Trophoblast cell (in vitro differentiated cells and primary cell): Measurements from ENCODE around the gene MVD.

Experiments used
- DNase-seq, 2 donors: peaks; one replicate each; pipeline ENCODE4 v3.0.0-alpha.2; 2016
- H2AFZ ChIP-seq: 2 replicates; pipeline ENCODE4 v1.6.1; 2013; ENCODE audit warnings: low read length, moderate library complexity, mild to moderate bottlenecking; ENCODE audit not compliant: insufficient read depth, poor library complexity
- H2AK5ac ChIP-seq: 2 replicates; pipeline ENCODE4 v1.6.1; 2013; ENCODE audit warnings: mild to moderate bottlenecking, low read length
- H2BK120ac ChIP-seq: 2 replicates; pipeline ENCODE4 v1.6.1; 2013; ENCODE audit warnings: low read length, mild to moderate bottlenecking, moderate library complexity; ENCODE audit not compliant: insufficient read depth, poor library complexity
- H2BK12ac ChIP-seq: 2 replicates; pipeline ENCODE4 v1.6.1; 2013; ENCODE audit warnings: mild to moderate bottlenecking, low read length, moderate library complexity
- H2BK5ac ChIP-seq: 2 replicates; pipeline ENCODE4 v1.6.1; 2013; ENCODE audit warnings: low read length, low read depth, moderate library complexity, mild to moderate bottlenecking; ENCODE audit not compliant: poor library complexity
- H3K14ac ChIP-seq: 2 replicates; pipeline ENCODE4 v1.6.1; 2013; ENCODE audit warnings: mild to moderate bottlenecking, low read length
- H3K18ac ChIP-seq: 2 replicates; pipeline ENCODE4 v1.6.1; 2013; ENCODE audit warnings: mild to moderate bottlenecking, low read length
- H3K23ac ChIP-seq: 2 replicates; pipeline ENCODE4 v1.6.1; 2013; ENCODE audit warnings: low read length
- H3K27ac ChIP-seq: 2 replicates; pipeline ENCODE4 v1.5.1; 2013; ENCODE audit warnings: low read depth, mild to moderate bottlenecking, inconsistent platforms, low read length, moderate library complexity
- H3K27me3 ChIP-seq: 2 replicates; pipeline ENCODE4 v1.6.1; 2013; ENCODE audit warnings: inconsistent platforms, mild to moderate bottlenecking, low read length, moderate library complexity; ENCODE audit not compliant: insufficient read depth
- H3K36me3 ChIP-seq, 2 experiments: 1 replicate in 1 of 2; 2 replicates in 1 of 2; pipeline ENCODE4 v1.6.1; 2013; ENCODE audit warnings: low read length in 2 of 2, mild to moderate bottlenecking in 2 of 2, moderate library complexity in 1 of 2; ENCODE audit not compliant: insufficient read depth in 2 of 2, control insufficient read depth in 1 of 2
- H3K4ac ChIP-seq: 2 replicates; pipeline ENCODE4 v1.6.1; 2013; ENCODE audit warnings: low read depth, mild to moderate bottlenecking, low read length, moderate library complexity
- H3K4me1 ChIP-seq, 2 experiments: 1 replicate in 1 of 2; 2 replicates in 1 of 2; pipeline ENCODE4 v1.6.1; 2013; ENCODE audit warnings: low read length in 2 of 2, mild to moderate bottlenecking in 2 of 2, moderate library complexity in 1 of 2; ENCODE audit not compliant: insufficient read depth in 2 of 2, control insufficient read depth in 1 of 2
- H3K4me2 ChIP-seq: 2 replicates; pipeline ENCODE4 v1.6.1; 2013; ENCODE audit warnings: inconsistent platforms, mild to moderate bottlenecking, low read length, moderate library complexity
- H3K4me3 ChIP-seq: 2 replicates; pipeline ENCODE4 v1.5.1; 2013; ENCODE audit warnings: mild to moderate bottlenecking, low read depth, low read length, inconsistent platforms
- H3K79me1 ChIP-seq: one replicate; pipeline ENCODE4 v1.6.1; 2013; ENCODE audit warnings: low read length
- H3K79me2 ChIP-seq: 2 replicates; pipeline ENCODE4 v1.6.1; 2013; ENCODE audit warnings: low read length, mild to moderate bottlenecking; ENCODE audit not compliant: control insufficient read depth, insufficient read depth, poor library complexity
- H3K9ac ChIP-seq: 2 replicates; pipeline ENCODE4 v1.6.1; 2013; ENCODE audit warnings: mild to moderate bottlenecking, low read length
- H3K9me3 ChIP-seq: 2 replicates; pipeline ENCODE4 v1.6.1; 2013; ENCODE audit warnings: low read depth, mild to moderate bottlenecking, control low read depth, inconsistent platforms, low read length; ENCODE audit not compliant: insufficient read depth
- H4K12ac ChIP-seq: 2 replicates; pipeline ENCODE4 v1.6.1; 2013; ENCODE audit warnings: low read depth, mild to moderate bottlenecking, low read length, moderate library complexity
- H4K8ac ChIP-seq: 2 replicates; pipeline ENCODE4 v1.6.1; 2013; ENCODE audit warnings: low read depth, mild to moderate bottlenecking, low read length, moderate library complexity
- H4K91ac ChIP-seq: one replicate; pipeline ENCODE4 v1.6.1; 2013; ENCODE audit warnings: low read depth, mild to moderate bottlenecking, low read length, moderate library complexity
- WGBS: extraction: QIAGEN DNeasy Blood & Tissue Kit; methylation state at CpG from one replicate; pipeline ENCODE4 v1.1.7; 2013; ENCODE audit warnings: missing lambda C conversion rate; ENCODE audit not compliant: insufficient read length, insufficient coverage; ENCODE audit errors: extremely low coverage; 5-methylcytosine and 5-hydroxymethylcytosine counted together

MVD gene

GRCh38 chr16:88685156-88686061 is 22.5 kb upstream of the MVD start:
- WGBS = no CpG with 5 or more reads among the region's 33 CpGs

GRCh38 chr16:88684569-88685155 is 21.8 kb upstream of the MVD start:
- H3K79me2 ChIP-seq = no peaks in the 10 kb centered on the region
- H3K4ac ChIP-seq = no peak overlapping the region
- H2BK120ac ChIP-seq = no peak overlapping the region
- no peak overlapping the region for H2AK5ac ChIP-seq
- H3K27ac ChIP-seq = no peak overlapping the region
- H4K12ac ChIP-seq = no peak overlapping the region
- no peak overlapping the region for H4K91ac ChIP-seq
- peaks cover 5% of the 10 kb centered on the region for H3K27me3 ChIP-seq
- no peak overlapping the region for H3K4me3 ChIP-seq
- no peak for DNase-seq
- H3K9me3 ChIP-seq = peaks cover 4% of the 10 kb centered on the region
- no peak overlapping the region for H4K8ac ChIP-seq
- H2BK5ac ChIP-seq = no peak overlapping the region
- H3K79me1 ChIP-seq = no peaks in the 10 kb centered on the region
- H3K23ac ChIP-seq = no peak overlapping the region
- no peak overlapping the region for H3K14ac ChIP-seq
- no CpG with 5 or more reads among the region's 15 CpGs for WGBS
- no peak overlapping the region for H2BK12ac ChIP-seq
- no peak overlapping the region for H3K9ac ChIP-seq
- H2AFZ ChIP-seq = no peak overlapping the region
- H3K4me2 ChIP-seq = no peak overlapping the region
- H3K36me3 ChIP-seq = no peaks in the 10 kb centered on the region
- peaks cover 6 to 10% of the 10 kb centered on the region in 2 experiments for H3K4me1 ChIP-seq
- no peak overlapping the region for H3K18ac ChIP-seq

More at GRCh38 chr16:88685156-88686061, 22.5 kb upstream of the MVD start:
- Histone ChIP-seq H3K27me3 (peaks cover 5% of the 10 kb centered on the region), H3K23ac (no peak overlapping the region), H4K12ac (no peak overlapping the region), H3K79me2 (no peaks in the 10 kb centered on the region), H2AFZ (no peak overlapping the region), H3K36me3 (no peaks in the 10 kb centered on the region), H3K9me3 (peaks cover 4% of the 10 kb centered on the region), H4K8ac (no peak overlapping the region), H3K4me3 (no peak overlapping the region), H2BK12ac (no peak overlapping the region), H3K4me2 (peak overlapping the region; percentile 73), H2AK5ac (no peak overlapping the region), H3K27ac (no peak overlapping the region), H4K91ac (no peak overlapping the region), H3K4me1 (peaks cover 6 to 10% of the 10 kb centered on the region in 2 experiments), H3K9ac (no peak overlapping the region), H3K4ac (no peak overlapping the region), H3K14ac (no peak overlapping the region), H2BK120ac (no peak overlapping the region), H3K18ac (no peak overlapping the region), H2BK5ac (no peak overlapping the region), H3K79me1 (no peaks in the 10 kb centered on the region)
- DNase-seq = peak in 1 of 2 donors; percentile 32

DNA sequence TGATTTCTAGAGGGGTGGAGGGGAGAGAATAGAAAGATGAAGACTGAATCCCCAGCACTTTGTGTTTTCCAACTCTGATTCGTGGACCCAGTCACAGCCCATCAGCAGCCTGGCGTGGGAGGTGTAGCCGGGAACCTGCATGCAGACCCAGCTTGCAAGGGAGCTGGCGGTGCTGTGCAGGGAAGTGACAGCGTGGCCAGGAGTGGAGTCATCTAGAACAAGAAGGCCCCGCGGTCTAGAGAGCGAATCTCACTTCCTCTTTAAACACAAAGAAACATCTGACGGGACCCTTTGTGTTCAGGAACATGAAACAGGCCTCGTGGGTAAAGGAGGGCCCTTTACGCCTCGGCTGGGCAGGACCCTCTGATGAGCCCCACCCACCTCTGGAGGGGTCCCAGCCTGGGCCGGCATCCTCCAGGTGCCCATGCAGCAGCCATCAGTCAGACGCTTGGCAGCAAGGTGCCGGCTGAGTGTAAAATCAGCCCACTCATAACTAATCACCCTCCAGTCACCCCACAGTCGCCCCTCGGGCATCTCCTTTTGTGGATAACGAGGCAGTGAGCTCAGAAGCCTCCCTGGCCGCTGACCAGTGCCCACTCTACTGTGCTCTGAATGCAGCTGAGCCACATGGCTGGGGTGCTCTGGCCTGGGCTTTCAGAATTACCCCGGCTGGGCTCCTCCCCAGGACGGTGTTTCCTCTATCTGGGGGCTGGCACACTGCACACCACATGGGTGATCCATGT is 19.0 kb upstream of the MVD start:
- DNase-seq = peak in 1 of 2 donors; percentile 24
- no peak overlapping the region for H2BK5ac ChIP-seq
- H3K4me3 ChIP-seq = no peak overlapping the region
- H4K8ac ChIP-seq = no peak overlapping the region
- no peak overlapping the region for H2BK12ac ChIP-seq
- H4K91ac ChIP-seq = no peak overlapping the region
- H2AK5ac ChIP-seq = no peak overlapping the region
- H3K4me2 ChIP-seq = no peak overlapping the region
- no peak overlapping the region for H3K14ac ChIP-seq
- H3K79me2 ChIP-seq = no peaks in the 10 kb centered on the region
- H2BK120ac ChIP-seq = no peak overlapping the region
- no peak overlapping the region for H3K9ac ChIP-seq
- H4K12ac ChIP-seq = no peak overlapping the region
- peaks cover 6 to 15% of the 10 kb centered on the region in 2 experiments for H3K4me1 ChIP-seq
- H3K23ac ChIP-seq = no peak overlapping the region
- peaks cover 5% of the 10 kb centered on the region for H3K27me3 ChIP-seq
- H3K27ac ChIP-seq = no peak overlapping the region
- H3K79me1 ChIP-seq = no peaks in the 10 kb centered on the region
- no peak overlapping the region for H2AFZ ChIP-seq
- H3K9me3 ChIP-seq = peaks cover 4% of the 10 kb centered on the region
- no CpG with 5 or more reads among the region's 21 CpGs for WGBS
- no peak overlapping the region for H3K18ac ChIP-seq
- no peak overlapping the region for H3K4ac ChIP-seq
- H3K36me3 ChIP-seq = no peaks in the 10 kb centered on the region

- Histone ChIP-seq H2BK120ac (no peak overlapping the region), H4K12ac (no peak overlapping the region), H3K23ac (no peak overlapping the region), H2BK12ac (no peak overlapping the region), H3K4me3 (no peak overlapping the region), H2AK5ac (no peak overlapping the region), H2BK5ac (no peak overlapping the region), H3K27ac (no peak overlapping the region), H3K4ac (no peak overlapping the region), H3K36me3 (peaks cover 0 to 4% of the 10 kb centered on the region in 2 experiments), H3K9me3 (peaks cover 4% of the 10 kb centered on the region), H2AFZ (no peak overlapping the region), H3K4me1 (peaks cover 2 to 11% of the 10 kb centered on the region in 2 experiments), H4K8ac (no peak overlapping the region), H3K79me2 (no peaks in the 10 kb centered on the region), H4K91ac (no peak overlapping the region), H3K4me2 (no peak overlapping the region), H3K79me1 (no peaks in the 10 kb centered on the region), H3K9ac (no peak overlapping the region), H3K14ac (no peak overlapping the region), H3K27me3 (peaks cover 5% of the 10 kb centered on the region), H3K18ac (no peak overlapping the region)
- peak in 1 of 2 donors; percentile 41 for DNase-seq
- WGBS = no CpG with 5 or more reads among the region's 31 CpGs
Observed at GRCh38 chr16:88681084-88681680, 18.3 kb upstream of the MVD start.
